Tongue (tissue), 2 donors: ENCODE data around the gene SULT2B1. TPM values are rescaled to one million over a fixed set of nuclear protein-coding genes. Genes with fewer than 3 reads are reported as not detected.

Experiments used
- DNase-seq: peaks from one replicate; pipeline ENCODE4 v3.0.0-alpha.2; 2015
- total RNA-seq: library from RNA; depleted of rRNA; stranded (reverse); fragments of >200 nt; gene quantifications from one replicate; pipeline ENCODE4 v1.2.3, GENCODE V29; 2014

SULT2B1 gene
- total RNA-seq, 1 donor from 2014 or later: 2.4 TPM

GRCh38 chr19:48600679-48601417, 48.9 kb downstream of the SULT2B1 start:
- no peak for DNase-seq

GRCh38 chr19:48603001-48603400, 51.0 kb downstream of the SULT2B1 start:
- DNase-seq: no peak

- DNase-seq: no peak
Measured at GRCh38 chr19:48603449-48603848, 51.5 kb downstream of the SULT2B1 start.

- DNase-seq: no peak
Measured at GRCh38 chr19:48603850-48604249, 51.9 kb downstream of the SULT2B1 start.

GRCh38 chr19:48606463-48607358, 54.7 kb downstream of the SULT2B1 start, which contains the start of gene SPACA4:
Gene SPACA4, plus strand, starts transcription at chr19:48606742. Its CDS starts 237 bp downstream, at chr19:48606979.
- no peak for DNase-seq

- DNase-seq: no peak
Measured at GRCh38 chr19:48607359-48607755, 55.4 kb downstream of the SULT2B1 start.

GRCh38 chr19:48608798-48609263, 56.9 kb downstream of the SULT2B1 start:
- peak; percentile 53 for DNase-seq

- no peak for DNase-seq
Measured at GRCh38 chr19:48609571-48610108, 57.7 kb downstream of the SULT2B1 start.

GRCh38 chr19:48611872-48612271, 59.9 kb downstream of the SULT2B1 start:
- no peak for DNase-seq

GRCh38 chr19:48613024-48613851, 61.3 kb downstream of the SULT2B1 start:
- DNase-seq: no peak

GRCh38 chr19:48613852-48614435, 62.0 kb downstream of the SULT2B1 start:
- DNase-seq: no peak

GRCh38 chr19:48614436-48615230, 62.7 kb downstream of the SULT2B1 start, which contains the start of gene FAM83E:
Gene FAM83E, minus strand, starts transcription at chr19:48615076. Its CDS starts 1,704 bp downstream, at chr19:48613372.
- DNase-seq: peak; percentile 71

GRCh38 chr19:48615231-48616040, 63.5 kb downstream of the SULT2B1 start:
- no peak for DNase-seq

GRCh38 chr19:48616041-48616436, 64.1 kb downstream of the SULT2B1 start:
- DNase-seq: no peak

GRCh38 chr19:48616491-48617056, 64.6 kb downstream of the SULT2B1 start:
- no peak for DNase-seq

- DNase-seq: no peak
Measured at GRCh38 chr19:48617146-48617937, 65.4 kb downstream of the SULT2B1 start.

- no peak for DNase-seq
Measured at GRCh38 chr19:48618278-48618915, 66.4 kb downstream of the SULT2B1 start.
